ENCODE data around the gene CHRNG. TPM values are rescaled to one million over a fixed set of nuclear protein-coding genes. Genes with fewer than 3 reads are reported as not detected.
A peak's percentile ranks its signal among the peaks of the same experiment; 100 is the strongest.

CHRNG gene
- total RNA-seq, 1 donor from 2014 or later, result not detected

DNA sequence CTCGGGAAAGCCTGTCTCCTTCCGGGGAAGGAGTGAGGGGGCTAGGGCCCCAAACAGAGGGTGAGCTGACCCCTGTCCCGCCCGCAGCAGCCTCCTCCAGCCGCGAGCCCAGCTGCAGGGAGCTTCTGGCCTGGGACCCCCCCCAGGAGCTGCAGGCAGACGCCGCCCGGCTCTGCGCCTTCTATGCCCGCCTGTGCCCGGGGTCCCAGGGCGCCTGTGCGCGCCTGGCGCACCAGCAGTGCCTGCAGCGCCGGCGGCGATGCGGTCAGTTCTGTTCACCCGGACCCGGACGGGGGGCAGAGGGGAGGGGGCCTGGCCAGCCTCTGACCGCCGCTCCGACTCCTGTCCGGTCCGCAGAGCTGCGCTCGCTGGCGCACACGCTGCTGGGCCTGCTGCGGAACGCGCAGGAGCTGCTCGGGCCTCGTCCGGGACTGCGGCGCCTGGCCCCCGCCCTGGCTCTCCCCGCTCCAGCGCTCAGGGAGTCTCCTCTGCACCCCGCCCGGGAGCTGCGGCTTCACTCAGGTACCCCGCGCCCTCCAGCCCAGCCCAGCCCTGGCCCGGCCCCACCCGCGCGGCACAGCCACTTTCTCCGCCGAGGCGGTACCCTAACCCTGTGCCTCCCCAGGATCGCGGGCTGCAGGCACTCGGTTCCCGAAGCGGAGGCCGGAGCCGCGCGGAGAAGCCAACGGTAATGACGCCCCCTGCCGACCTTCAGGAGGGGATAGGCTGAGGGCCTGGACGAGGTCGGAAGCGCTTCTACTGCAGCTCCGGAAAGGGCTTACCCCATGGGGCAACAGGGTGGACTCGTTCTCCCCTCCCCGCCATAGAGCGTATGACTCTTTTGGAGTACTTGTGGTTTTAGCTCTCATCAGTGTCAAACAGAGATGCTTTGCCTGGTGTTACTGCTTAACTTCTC lies 15.6 kb upstream of the CHRNG start:
- TF ChIP-seq, protein P1, sequence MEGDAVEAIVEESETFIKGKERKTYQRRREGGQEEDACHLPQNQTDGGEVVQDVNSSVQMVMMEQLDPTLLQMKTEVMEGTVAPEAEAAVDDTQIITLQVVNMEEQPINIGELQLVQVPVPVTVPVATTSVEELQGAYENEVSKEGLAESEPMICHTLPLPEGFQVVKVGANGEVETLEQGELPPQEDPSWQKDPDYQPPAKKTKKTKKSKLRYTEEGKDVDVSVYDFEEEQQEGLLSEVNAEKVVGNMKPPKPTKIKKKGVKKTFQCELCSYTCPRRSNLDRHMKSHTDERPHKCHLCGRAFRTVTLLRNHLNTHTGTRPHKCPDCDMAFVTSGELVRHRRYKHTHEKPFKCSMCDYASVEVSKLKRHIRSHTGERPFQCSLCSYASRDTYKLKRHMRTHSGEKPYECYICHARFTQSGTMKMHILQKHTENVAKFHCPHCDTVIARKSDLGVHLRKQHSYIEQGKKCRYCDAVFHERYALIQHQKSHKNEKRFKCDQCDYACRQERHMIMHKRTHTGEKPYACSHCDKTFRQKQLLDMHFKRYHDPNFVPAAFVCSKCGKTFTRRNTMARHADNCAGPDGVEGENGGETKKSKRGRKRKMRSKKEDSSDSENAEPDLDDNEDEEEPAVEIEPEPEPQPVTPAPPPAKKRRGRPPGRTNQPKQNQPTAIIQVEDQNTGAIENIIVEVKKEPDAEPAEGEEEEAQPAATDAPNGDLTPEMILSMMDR (IDR thresholded peaks at IDR 0.05), result peak; percentile 49
- H3K27me3 Mint-ChIP-seq (ENCODE audit: unreplicated experiment), result peaks cover 37% of the 10 kb centered on the region
- no peaks in the 10 kb centered on the region for H3K36me3 Mint-ChIP-seq (ENCODE audit: unreplicated experiment)
- no peak overlapping the region for H3K27ac Mint-ChIP-seq (ENCODE audit: unreplicated experiment)
- H3K4me3 Mint-ChIP-seq (ENCODE audit: unreplicated experiment), result peak overlapping the region; percentile 45
- DNase-seq (ENCODE audit: extremely low spot score, unreplicated experiment), result no peak
- H3K9me3 Mint-ChIP-seq (ENCODE audit: unreplicated experiment), result no peaks in the 10 kb centered on the region
- peaks cover 6% of the 10 kb centered on the region for H3K4me1 Mint-ChIP-seq (ENCODE audit: unreplicated experiment)

DNA sequence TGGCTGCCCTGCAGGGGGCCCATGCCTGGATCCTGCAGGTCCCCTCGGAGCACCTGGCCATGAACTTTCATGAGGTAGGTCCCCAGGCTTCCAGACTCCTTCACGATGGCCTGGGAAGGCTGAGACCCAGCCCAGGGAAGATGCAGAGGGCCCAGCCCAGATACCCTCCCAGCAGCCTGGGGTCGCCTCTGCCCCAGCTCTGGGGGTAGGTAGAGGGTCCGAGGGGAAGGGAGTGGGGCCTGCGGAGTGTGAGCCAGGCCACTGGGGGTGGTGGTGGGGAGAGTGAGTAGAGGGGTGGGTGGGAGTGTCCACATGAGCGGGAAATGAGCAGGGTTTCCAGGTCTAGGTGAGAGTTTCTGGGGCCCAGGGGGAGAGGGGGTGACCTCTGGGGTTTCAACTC lies 14.7 kb upstream of the CHRNG start:
- TF ChIP-seq, protein P1 (IDR thresholded peaks at IDR 0.05), result no peak
- peaks cover 33% of the 10 kb centered on the region for H3K27me3 Mint-ChIP-seq (ENCODE audit: unreplicated experiment)
- H3K9me3 Mint-ChIP-seq (ENCODE audit: unreplicated experiment), result no peaks in the 10 kb centered on the region
- H3K36me3 Mint-ChIP-seq (ENCODE audit: unreplicated experiment), result no peaks in the 10 kb centered on the region
- no peak for DNase-seq (ENCODE audit: extremely low spot score, unreplicated experiment)
- peaks cover 6% of the 10 kb centered on the region for H3K4me1 Mint-ChIP-seq (ENCODE audit: unreplicated experiment)
- no peak overlapping the region for H3K4me3 Mint-ChIP-seq (ENCODE audit: unreplicated experiment)
- no peak overlapping the region for H3K27ac Mint-ChIP-seq (ENCODE audit: unreplicated experiment)

DNA sequence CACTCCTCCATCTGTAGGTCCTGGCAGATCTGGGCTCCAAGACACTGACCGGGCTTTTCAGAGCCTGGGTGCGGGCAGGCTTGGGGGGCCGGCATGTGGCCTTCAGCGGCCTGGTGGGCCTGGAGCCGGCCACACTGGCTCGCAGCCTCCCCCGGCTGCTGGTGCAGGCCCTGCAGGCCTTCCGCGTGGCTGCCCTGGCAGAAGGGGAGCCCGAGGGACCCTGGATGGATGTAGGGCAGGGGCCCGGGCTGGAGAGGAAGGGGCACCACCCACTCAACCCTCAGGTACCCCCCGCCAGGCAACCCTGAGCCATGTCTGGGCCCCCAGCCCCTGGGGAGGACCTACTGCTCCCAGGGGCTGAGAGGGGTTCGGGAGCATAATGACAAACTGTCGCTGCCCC lies 14.3 kb upstream of the CHRNG start:
- H3K27me3 Mint-ChIP-seq (ENCODE audit: unreplicated experiment), result peaks cover 31% of the 10 kb centered on the region
- TF ChIP-seq, protein P1 (IDR thresholded peaks at IDR 0.05), result no peak
- no peak overlapping the region for H3K27ac Mint-ChIP-seq (ENCODE audit: unreplicated experiment)
- no peaks in the 10 kb centered on the region for H3K9me3 Mint-ChIP-seq (ENCODE audit: unreplicated experiment)
- no peak for DNase-seq (ENCODE audit: extremely low spot score, unreplicated experiment)
- peaks cover 6% of the 10 kb centered on the region for H3K4me1 Mint-ChIP-seq (ENCODE audit: unreplicated experiment)
- H3K36me3 Mint-ChIP-seq (ENCODE audit: unreplicated experiment), result no peaks in the 10 kb centered on the region
- no peak overlapping the region for H3K4me3 Mint-ChIP-seq (ENCODE audit: unreplicated experiment)

DNA sequence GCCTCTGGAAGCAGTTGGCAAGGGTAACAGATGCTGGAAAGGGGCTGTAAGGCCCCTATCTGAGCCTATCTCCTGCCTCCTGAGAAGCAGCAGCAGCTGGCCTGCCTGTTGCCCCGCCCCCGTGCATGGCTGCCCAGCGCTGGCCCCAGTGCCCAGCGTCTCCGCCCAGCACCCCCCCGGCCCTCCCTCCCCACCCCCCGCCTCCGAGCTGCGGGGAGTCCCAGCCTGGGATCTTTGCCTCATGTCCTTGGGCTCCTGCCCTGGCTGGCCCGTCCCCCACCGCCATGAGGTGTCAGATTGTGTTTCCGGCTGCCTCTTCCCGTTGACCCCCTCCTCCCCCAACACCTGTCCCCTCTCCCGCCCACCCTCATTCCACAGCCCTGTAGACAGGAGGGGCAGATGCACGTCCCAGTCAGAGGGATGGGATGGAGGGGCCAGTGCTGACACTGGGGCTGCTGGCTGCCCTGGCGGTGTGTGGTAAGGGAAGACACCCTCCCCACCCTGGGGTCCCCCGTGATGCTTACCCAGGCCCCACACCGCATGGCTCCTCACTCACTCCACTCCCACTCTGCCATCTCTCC lies 13.6 kb upstream of the CHRNG start, which contains the start of gene CHRND:
CHRND (plus strand) TSS at position 370 of the 581 bp plus-strand sequence; CDS start at position 426, 56 bp downstream.
- peaks cover 24% of the 10 kb centered on the region for H3K27me3 Mint-ChIP-seq (ENCODE audit: unreplicated experiment)
- H3K36me3 Mint-ChIP-seq (ENCODE audit: unreplicated experiment), result no peaks in the 10 kb centered on the region
- DNase-seq (ENCODE audit: extremely low spot score, unreplicated experiment), result no peak
- no peaks in the 10 kb centered on the region for H3K9me3 Mint-ChIP-seq (ENCODE audit: unreplicated experiment)
- TF ChIP-seq, protein P1 (IDR thresholded peaks at IDR 0.05), result no peak
- H3K4me1 Mint-ChIP-seq (ENCODE audit: unreplicated experiment), result peaks cover 6% of the 10 kb centered on the region
- H3K4me3 Mint-ChIP-seq (ENCODE audit: unreplicated experiment), result no peak within 1 kb of the TSS
- no peak within 1 kb of the TSS for H3K27ac Mint-ChIP-seq (ENCODE audit: unreplicated experiment)

DNA sequence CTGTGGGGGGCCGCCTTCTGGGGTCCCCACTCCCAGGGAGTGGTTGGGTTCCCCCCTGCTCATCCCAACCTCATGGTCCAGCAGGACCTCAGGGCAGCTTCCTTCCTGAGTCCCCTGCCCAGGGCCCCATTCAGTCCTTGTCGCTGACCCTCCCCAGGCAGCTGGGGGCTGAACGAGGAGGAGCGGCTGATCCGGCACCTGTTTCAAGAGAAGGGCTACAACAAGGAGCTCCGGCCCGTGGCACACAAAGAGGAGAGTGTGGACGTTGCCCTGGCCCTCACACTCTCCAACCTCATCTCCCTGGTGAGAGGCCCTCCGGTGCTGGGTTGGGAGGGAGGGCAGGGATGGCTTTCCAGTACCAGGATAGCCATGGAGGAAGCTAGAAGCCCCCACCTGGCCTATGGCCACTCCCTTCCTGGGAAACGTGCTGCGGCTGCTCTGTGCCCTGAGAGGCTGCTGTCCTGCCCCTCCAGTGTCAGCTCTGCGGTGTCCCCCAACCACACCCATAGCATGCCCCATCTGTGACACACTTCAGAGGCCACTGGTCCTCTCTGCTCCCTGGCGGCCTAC lies 13.0 kb upstream of the CHRNG start:
- peaks cover 6% of the 10 kb centered on the region for H3K4me1 Mint-ChIP-seq (ENCODE audit: unreplicated experiment)
- no peak overlapping the region for H3K27ac Mint-ChIP-seq (ENCODE audit: unreplicated experiment)
- no peak overlapping the region for H3K4me3 Mint-ChIP-seq (ENCODE audit: unreplicated experiment)
- no peak for DNase-seq (ENCODE audit: extremely low spot score, unreplicated experiment)
- no peaks in the 10 kb centered on the region for H3K36me3 Mint-ChIP-seq (ENCODE audit: unreplicated experiment)
- TF ChIP-seq, protein P1 (IDR thresholded peaks at IDR 0.05), result no peak
- no peaks in the 10 kb centered on the region for H3K9me3 Mint-ChIP-seq (ENCODE audit: unreplicated experiment)
- H3K27me3 Mint-ChIP-seq (ENCODE audit: unreplicated experiment), result peaks cover 20% of the 10 kb centered on the region

Data from osteocyte (in vitro differentiated cells).